Measurements from ENCODE around the gene COA6. TPM values are rescaled to one million over a fixed set of nuclear protein-coding genes. Genes with fewer than 3 reads are reported as not detected.

The COA6 gene
- polyA plus RNA-seq, 2 of the 4 experiments (the other 2 are of a cell fraction): 102 to 133 TPM

DNA sequence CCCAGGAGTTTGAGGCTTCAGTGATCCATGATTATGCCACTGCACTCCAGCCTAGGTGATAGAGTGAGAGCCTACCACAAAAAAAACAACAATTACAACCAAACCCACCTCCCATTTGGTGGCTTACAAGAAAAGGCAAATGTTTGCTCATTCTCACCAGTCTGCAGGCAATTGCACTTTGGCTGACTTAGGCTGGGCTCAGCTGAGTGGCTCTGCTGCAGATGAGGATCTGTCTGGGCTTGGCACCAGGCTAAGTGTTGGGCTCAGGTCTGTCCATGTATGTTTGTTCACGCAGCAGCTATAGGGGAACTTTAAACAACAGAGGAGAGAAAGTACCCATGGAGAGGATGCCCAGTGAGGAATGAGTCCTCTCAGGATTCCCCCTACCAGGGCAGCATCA, 28.0 kb upstream of the COA6 start:
- H3K27ac ChIP-seq: no peak overlapping the region
- TF ChIP-seq KDM1A (IDR thresholded peaks at IDR 0.05; ENCODE audit: low read depth) (no peak), FOXS1 (CRISPR knock-in tag; IDR thresholded peaks at IDR 0.05) (no peak), PHF8 (IDR thresholded peaks at IDR 0.05; ENCODE audit: borderline replicate concordance, low read depth) (no peak), HDAC2 (IDR thresholded peaks at IDR 0.05) (no peak), TP53 (CRISPR knock-in tag; IDR thresholded peaks at IDR 0.05) (no peak), HEYL (CRISPR knock-in tag; IDR thresholded peaks at IDR 0.05) (no peak), SREBF2 (IDR thresholded peaks at IDR 0.05) (no peak), CHD2 (IDR thresholded peaks at IDR 0.05; ENCODE audit: low read length, partially characterized antibody) (no peak), MYC (IDR thresholded peaks at IDR 0.05; ENCODE audit: borderline replicate concordance, low read length) (no peak), GATA3 (IDR thresholded peaks at IDR 0.05; ENCODE audit: borderline replicate concordance) (no peak), RARB (CRISPR knock-in tag; IDR thresholded peaks at IDR 0.05) (no peak), EP300 (IDR thresholded peaks at IDR 0.05) (no peak), ATOH8 (CRISPR knock-in tag; IDR thresholded peaks at IDR 0.05; ENCODE audit: low read depth) (no peak), ZFP36 (IDR thresholded peaks at IDR 0.05; ENCODE audit: borderline replicate concordance, partially characterized antibody) (no peak), BCL3 (IDR thresholded peaks at IDR 0.05) (no peak), BHLHE40 (IDR thresholded peaks at IDR 0.05; ENCODE audit: low read depth, low read length) (no peak), EHF (CRISPR knock-in tag; IDR thresholded peaks at IDR 0.05) (no peak)
- TF ChIP-seq, protein P1, sequence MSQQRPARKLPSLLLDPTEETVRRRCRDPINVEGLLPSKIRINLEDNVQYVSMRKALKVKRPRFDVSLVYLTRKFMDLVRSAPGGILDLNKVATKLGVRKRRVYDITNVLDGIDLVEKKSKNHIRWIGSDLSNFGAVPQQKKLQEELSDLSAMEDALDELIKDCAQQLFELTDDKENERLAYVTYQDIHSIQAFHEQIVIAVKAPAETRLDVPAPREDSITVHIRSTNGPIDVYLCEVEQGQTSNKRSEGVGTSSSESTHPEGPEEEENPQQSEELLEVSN (IDR thresholded peaks at IDR 0.05; ENCODE audit: borderline replicate concordance, low read depth): no peak
- TF ChIP-seq, protein P2, sequence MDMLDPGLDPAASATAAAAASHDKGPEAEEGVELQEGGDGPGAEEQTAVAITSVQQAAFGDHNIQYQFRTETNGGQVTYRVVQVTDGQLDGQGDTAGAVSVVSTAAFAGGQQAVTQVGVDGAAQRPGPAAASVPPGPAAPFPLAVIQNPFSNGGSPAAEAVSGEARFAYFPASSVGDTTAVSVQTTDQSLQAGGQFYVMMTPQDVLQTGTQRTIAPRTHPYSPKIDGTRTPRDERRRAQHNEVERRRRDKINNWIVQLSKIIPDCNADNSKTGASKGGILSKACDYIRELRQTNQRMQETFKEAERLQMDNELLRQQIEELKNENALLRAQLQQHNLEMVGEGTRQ (IDR thresholded peaks at IDR 0.05): no peak
- TF ChIP-seq, protein P3, sequence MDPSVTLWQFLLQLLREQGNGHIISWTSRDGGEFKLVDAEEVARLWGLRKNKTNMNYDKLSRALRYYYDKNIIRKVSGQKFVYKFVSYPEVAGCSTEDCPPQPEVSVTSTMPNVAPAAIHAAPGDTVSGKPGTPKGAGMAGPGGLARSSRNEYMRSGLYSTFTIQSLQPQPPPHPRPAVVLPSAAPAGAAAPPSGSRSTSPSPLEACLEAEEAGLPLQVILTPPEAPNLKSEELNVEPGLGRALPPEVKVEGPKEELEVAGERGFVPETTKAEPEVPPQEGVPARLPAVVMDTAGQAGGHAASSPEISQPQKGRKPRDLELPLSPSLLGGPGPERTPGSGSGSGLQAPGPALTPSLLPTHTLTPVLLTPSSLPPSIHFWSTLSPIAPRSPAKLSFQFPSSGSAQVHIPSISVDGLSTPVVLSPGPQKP (IDR thresholded peaks at IDR 0.05; ENCODE audit: low read depth, low read length): no peak
- no peak overlapping the region for H3K4me2 ChIP-seq
- H3K4me1 ChIP-seq: no peaks in the 10 kb centered on the region
- H3K4me3 ChIP-seq: no peak overlapping the region
- WGBS (ENCODE audit: missing lambda C conversion rate): 90% methylated on average over 1 of the region's 1 CpG
- ATAC-seq: no peak
- no peak for DNase-seq (ENCODE audit: low read depth in 1 of 2, low spot score in 1 of 2)
- FAIRE-seq: no peak
- ChIA-PET POLR2A (no interaction called here), CTCF (interaction anchor here (1.5 to 3.9 kb wide), 2 partner anchors 17 to 35 kb away, joined by 6 to 15 read pairs; no protein-coding TSS in a partner anchor)
- H3K9me3 ChIP-seq: 0 out of 3 replicates have a peak, but pooled peaks cover 6% of the 10 kb centered on the region

DNA sequence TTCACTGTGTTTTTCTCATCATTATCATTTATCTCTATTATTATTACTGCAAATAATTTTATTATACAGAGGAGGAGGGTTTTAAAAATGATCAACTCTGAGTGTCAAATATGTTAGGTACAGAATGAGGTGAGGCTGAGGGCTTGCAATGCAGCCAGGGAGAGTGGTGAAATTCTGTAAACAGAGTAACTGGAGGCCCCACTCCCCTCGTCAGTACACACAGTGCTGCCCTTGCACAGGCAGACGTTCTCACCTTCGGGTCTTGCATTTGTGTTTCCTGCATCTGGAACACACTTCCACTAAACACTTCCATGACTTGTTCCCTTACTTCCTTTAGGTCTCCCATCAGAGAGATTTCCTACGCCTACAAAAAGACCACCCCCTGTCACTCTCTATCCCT, 24.3 kb upstream of the COA6 start:
- Histone ChIP-seq H3K4me2 (no peak overlapping the region), H3K4me1 (no peaks in the 10 kb centered on the region), H3K27ac (no peak overlapping the region), H3K4me3 (no peak overlapping the region), H3K9me3 (no peaks in the 10 kb centered on the region)
- 81% methylated on average over 4 of the region's 4 CpGs for WGBS (ENCODE audit: missing lambda C conversion rate)
- no peak for DNase-seq (ENCODE audit: low read depth in 1 of 2, low spot score in 1 of 2)
- POLR2A ChIA-PET: no interaction called here
- FAIRE-seq: no peak
- CTCF ChIA-PET: interaction anchor here (1.1 kb wide), 1 partner anchor 23 kb away, joined by 3 read pairs; no protein-coding TSS in a partner anchor
- no peak for ATAC-seq
- TF ChIP-seq, protein P2 (IDR thresholded peaks at IDR 0.05): no peak
- TF ChIP-seq, protein P3 (IDR thresholded peaks at IDR 0.05; ENCODE audit: low read depth, low read length): no peak
- TF ChIP-seq HES2 (IDR thresholded peaks at IDR 0.05) (no peak), FOXS1 (CRISPR knock-in tag; IDR thresholded peaks at IDR 0.05) (no peak)
